HEK293 (cell line): ENCODE results near the gene BCL11A.

Experiments
- CTCF ChIA-PET: fragments of 350-600 bp; formaldehyde crosslinking; extraction: SDS; loops from one replicate; lab custom pipeline; 2021; ENCODE audit warnings: antibody characterized with exemption; lab: Yijun Ruan, JAX
- POLR2A ChIA-PET: fragments of 300-600 bp; formaldehyde crosslinking; extraction: SDS; loops from one replicate; lab custom pipeline; 2020; ENCODE audit warnings: antibody characterized with exemption, inconsistent platforms; lab: Yijun Ruan, JAX
- H3K27ac ChIP-seq: fragments of 200-500 bp; sonication (Bioruptor generic); 2 replicates; pipeline ENCODE4 v1.5.1; 2014; ENCODE audit warnings: low read depth, low read length, control low read depth, inconsistent platforms; ENCODE audit errors: extremely low read depth
- H3K36me3 ChIP-seq, 2 experiments: fragments of 200-500 bp in 1 of 2; sonication (Bioruptor generic) in 1 of 2; 1 replicate in 1 of 2; 2 replicates in 1 of 2; pipeline ENCODE4 v1.5.1; 2014 to 2017; ENCODE audit warnings: inconsistent platforms in 2 of 2, low read length in 2 of 2; ENCODE audit not compliant: control insufficient read depth in 2 of 2, insufficient read depth in 1 of 2
- H3K4me1 ChIP-seq: fragments of 200-500 bp; sonication (Bioruptor generic); 2 replicates; pipeline ENCODE4 v1.5.1; 2014; ENCODE audit warnings: mild to moderate bottlenecking, low read length, inconsistent platforms; ENCODE audit not compliant: control insufficient read depth, insufficient read depth
- H3K4me3 ChIP-seq: 2 replicates; pipeline ENCODE4 v1.5.1; 2011; ENCODE audit warnings: low read depth, mild to moderate bottlenecking, control low read depth, low read length, moderate library complexity
- H3K9me3 ChIP-seq: fragments of 200-500 bp; sonication (Bioruptor generic); 2 replicates; pipeline ENCODE4 v1.5.1; 2014; ENCODE audit warnings: low read depth, low read length, inconsistent platforms; ENCODE audit not compliant: control insufficient read depth, insufficient read depth
- EGR2 ChIP-seq: fragments of 450-650 bp; formaldehyde crosslinking; IDR thresholded peaks from 2 replicates; pipeline ENCODE4 v1.5.1; 2016; ENCODE audit warnings: low read depth, missing biosample characterization, missing genetic modification characterization
- HOXA7 ChIP-seq: sonication (generic); formaldehyde crosslinking; IDR thresholded peaks from 2 replicates; pipeline ENCODE4 v1.8.1; 2022; ENCODE audit warnings: missing genetic modification reagents, borderline replicate concordance
- KLF9 ChIP-seq: fragments of 450-650 bp; formaldehyde crosslinking; IDR thresholded peaks from 2 replicates; pipeline ENCODE4 v1.5.1; 2016; ENCODE audit warnings: missing biosample characterization, missing genetic modification characterization, low read depth
- OVOL3 ChIP-seq: fragments of 450-650 bp; formaldehyde crosslinking; IDR thresholded peaks from 2 replicates; pipeline ENCODE4 v1.5.1; 2016; ENCODE audit warnings: missing biosample characterization, missing genetic modification characterization
- PBX3 ChIP-seq: sonication (generic); formaldehyde crosslinking; IDR thresholded peaks from 2 replicates; pipeline ENCODE4 v1.8.1; 2022; ENCODE audit warnings: mild to moderate bottlenecking, moderate library complexity, missing genetic modification reagents
- PRDM2 ChIP-seq: fragments of 450-650 bp; formaldehyde crosslinking; IDR thresholded peaks from 2 replicates; pipeline ENCODE4 v1.5.1; 2016; ENCODE audit warnings: missing biosample characterization, missing genetic modification characterization, borderline replicate concordance
- RBAK ChIP-seq: fragments of 450-650 bp; formaldehyde crosslinking; IDR thresholded peaks from 2 replicates; pipeline ENCODE4 v1.5.1; 2016; ENCODE audit warnings: missing biosample characterization, missing genetic modification characterization
- TRIM28 ChIP-seq: IDR thresholded peaks from 2 replicates; pipeline ENCODE4 v1.6.1; 2011; ENCODE audit warnings: low read length, control low read depth, borderline replicate concordance
- WT1 ChIP-seq: fragments of 450-650 bp; formaldehyde crosslinking; IDR thresholded peaks from 2 replicates; pipeline ENCODE4 v1.5.1; 2016; ENCODE audit warnings: missing biosample characterization, missing genetic modification characterization
- YY1 ChIP-seq: fragments of 450-650 bp; formaldehyde crosslinking; IDR thresholded peaks from 2 replicates; pipeline ENCODE4 v1.5.1; 2018; ENCODE audit warnings: missing biosample characterization, missing genetic modification characterization
- ZBTB44 ChIP-seq: fragments of 450-650 bp; IDR thresholded peaks from 2 replicates; pipeline ENCODE4 v1.5.1; 2018; ENCODE audit warnings: missing biosample characterization, mild to moderate bottlenecking, missing genetic modification characterization
- ZBTB49 ChIP-seq: fragments of 450-650 bp; formaldehyde crosslinking; IDR thresholded peaks from 2 replicates; pipeline ENCODE4 v1.5.1; 2016; ENCODE audit warnings: missing biosample characterization, missing genetic modification characterization, low read depth
- ZNF140 ChIP-seq: fragments of 450-650 bp; formaldehyde crosslinking; IDR thresholded peaks from 2 replicates; pipeline ENCODE4 v1.5.1; 2016; ENCODE audit warnings: missing biosample characterization, missing genetic modification characterization
- ZNF157 ChIP-seq: fragments of 450-650 bp; formaldehyde crosslinking; IDR thresholded peaks from 2 replicates; pipeline ENCODE4 v1.5.1; 2016; ENCODE audit warnings: missing biosample characterization, missing genetic modification characterization
- ZNF239 ChIP-seq: fragments of 450-650 bp; formaldehyde crosslinking; IDR thresholded peaks from 2 replicates; pipeline ENCODE4 v1.5.1; 2016; ENCODE audit warnings: missing biosample characterization, missing genetic modification characterization
- ZNF76 ChIP-seq: fragments of 450-650 bp; formaldehyde crosslinking; IDR thresholded peaks from 2 replicates; pipeline ENCODE4; 2016; ENCODE audit warnings: low read depth, missing biosample characterization, missing genetic modification characterization, borderline replicate concordance

Gene BCL11A

GRCh38 chr2:60412620-60413019 lies 140.8 kb downstream of the BCL11A start (continued):
- TF ChIP-seq PRDM2 (tag by site-specific recombination): no peak
- TF ChIP-seq TRIM28: no peak

GRCh38 chr2:60412027-60412426 lies 141.4 kb downstream of the BCL11A start:
- Histone ChIP-seq H3K27ac (no peak overlapping the region), H3K4me1 (no peaks in the 10 kb centered on the region), H3K4me3 (no peak overlapping the region), H3K9me3 (no peaks in the 10 kb centered on the region), H3K36me3 (no peaks in the 10 kb centered on the region)
- no peak for TF ChIP-seq ZNF157 (tag by site-specific recombination)
- no peak for TF ChIP-seq KLF9 (tag by site-specific recombination)
- TF ChIP-seq ZBTB44 (tag by site-specific recombination): no peak
- TF ChIP-seq PBX3: no peak
- TF ChIP-seq RBAK (tag by site-specific recombination): no peak
- ChIA-PET CTCF (interaction anchor here (0.6 kb wide), 1 partner anchor 150 kb away, joined by 3 read pairs; no protein-coding TSS in a partner anchor), POLR2A (no interaction called here)

GRCh38 chr2:60411295-60411694 lies 142.2 kb downstream of the BCL11A start:
- H3K36me3 ChIP-seq: no peaks in the 10 kb centered on the region
- no peaks in the 10 kb centered on the region for H3K4me1 ChIP-seq
- CTCF ChIA-PET: no interaction called here
- H3K27ac ChIP-seq: no peak overlapping the region
- TF ChIP-seq ZNF76 (tag by site-specific recombination): no peak
- H3K9me3 ChIP-seq: no peaks in the 10 kb centered on the region
- POLR2A ChIA-PET: no interaction called here
- no peak overlapping the region for H3K4me3 ChIP-seq

- no peaks in the 10 kb centered on the region for H3K36me3 ChIP-seq
- H3K4me3 ChIP-seq: no peak overlapping the region
- no peak overlapping the region for H3K27ac ChIP-seq
- no peaks in the 10 kb centered on the region for H3K9me3 ChIP-seq
- H3K4me1 ChIP-seq: no peaks in the 10 kb centered on the region
- ChIA-PET CTCF (no interaction called here), POLR2A (no interaction called here)
- TF ChIP-seq ZBTB49 (tag by site-specific recombination): no peak
- TF ChIP-seq OVOL3 (tag by site-specific recombination): no peak
- no peak for TF ChIP-seq RBAK (tag by site-specific recombination)
- TF ChIP-seq WT1: no peak
- TF ChIP-seq YY1: no peak
- no peak for TF ChIP-seq ZNF140 (tag by site-specific recombination)
- no peak for TF ChIP-seq ZNF239 (tag by site-specific recombination)
- TF ChIP-seq EGR2 (tag by site-specific recombination): no peak
- no peak for TF ChIP-seq HOXA7 (CRISPR knock-in tag)
These were observed 142.9 kb downstream of the BCL11A start for GRCh38 chr2:60410456-60411146.
